ENCODE results near the gene CYB5R2.

Gene CYB5R2

GRCh38 chr11:7683571-7683970 lies 10.3 kb upstream of the CYB5R2 start:
- TF ChIP-seq POLR2AphosphoS5 (IDR thresholded peaks at IDR 0.05; ENCODE audit: low read depth, low read length) (no peak), REST (IDR thresholded peaks at IDR 0.05; ENCODE audit: insufficient read depth in 1 of 2, low read depth in 2 of 2, low read length in 2 of 2) (no peak), SIN3A (IDR thresholded peaks at IDR 0.05; ENCODE audit: borderline replicate concordance, insufficient read depth, low read length) (no peak), FOXP2 (optimal IDR thresholded peaks at IDR 0.05; ENCODE audit: borderline replicate concordance, extremely low read depth, extremely low read length, insufficient read depth) (no peak), TAF1 (IDR thresholded peaks at IDR 0.05; ENCODE audit: borderline replicate concordance, insufficient read depth, low read length) (no peak)

DNA sequence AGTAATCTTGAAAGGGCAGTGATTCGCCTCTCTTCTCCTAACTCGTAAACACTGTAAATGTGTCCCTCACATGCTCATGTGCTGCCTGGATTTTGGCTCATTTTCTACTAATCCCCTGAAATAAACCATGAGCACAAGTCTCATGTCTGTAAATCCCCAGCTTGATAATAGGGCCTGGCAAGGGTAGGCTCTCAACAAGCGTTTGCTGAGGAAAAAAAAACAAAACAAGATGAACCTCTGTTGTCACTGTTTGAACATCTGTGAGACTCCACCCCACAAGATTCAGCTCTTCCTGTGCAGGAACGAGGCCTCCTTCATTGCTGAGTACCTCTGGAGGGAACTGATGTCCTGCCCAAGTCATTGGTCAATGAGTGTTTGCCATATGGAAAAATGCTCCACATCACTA lies 4.5 kb upstream of the CYB5R2 start:
- no peak for TF ChIP-seq TAF1 (IDR thresholded peaks at IDR 0.05; ENCODE audit: borderline replicate concordance, insufficient read depth, low read length)
- TF ChIP-seq SIN3A (IDR thresholded peaks at IDR 0.05; ENCODE audit: borderline replicate concordance, insufficient read depth, low read length): no peak
- no peak for TF ChIP-seq FOXP2 (optimal IDR thresholded peaks at IDR 0.05; ENCODE audit: borderline replicate concordance, extremely low read depth, extremely low read length, insufficient read depth)
- no peak for TF ChIP-seq POLR2AphosphoS5 (IDR thresholded peaks at IDR 0.05; ENCODE audit: low read depth, low read length)
- TF ChIP-seq REST (IDR thresholded peaks at IDR 0.05; ENCODE audit: insufficient read depth in 1 of 2, low read depth in 2 of 2, low read length in 2 of 2): no peak

DNA sequence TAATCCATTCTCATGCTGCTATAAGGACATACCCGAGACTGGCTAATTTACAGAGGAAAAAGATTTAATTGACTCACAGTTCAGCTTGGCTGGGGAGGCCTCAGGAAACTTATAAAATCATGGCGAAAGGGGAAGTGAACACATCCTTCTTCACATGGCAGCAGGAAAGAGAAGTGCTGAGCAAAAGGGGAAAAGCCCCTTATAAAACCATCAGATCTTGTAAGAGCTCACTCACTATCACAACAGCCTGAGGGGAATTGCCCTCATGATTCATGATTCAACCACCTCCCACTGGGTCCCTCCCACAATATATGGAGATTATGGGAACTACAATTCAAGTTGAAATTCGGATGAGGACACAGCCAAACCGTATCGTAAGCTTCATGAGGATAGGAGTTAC lies 3.8 kb upstream of the CYB5R2 start:
- TF ChIP-seq POLR2AphosphoS5 (IDR thresholded peaks at IDR 0.05; ENCODE audit: low read depth, low read length) (no peak), SIN3A (IDR thresholded peaks at IDR 0.05; ENCODE audit: borderline replicate concordance, insufficient read depth, low read length) (no peak), REST (IDR thresholded peaks at IDR 0.05; ENCODE audit: insufficient read depth in 1 of 2, low read depth in 2 of 2, low read length in 2 of 2) (no peak), FOXP2 (optimal IDR thresholded peaks at IDR 0.05; ENCODE audit: borderline replicate concordance, extremely low read depth, extremely low read length, insufficient read depth) (no peak), TAF1 (IDR thresholded peaks at IDR 0.05; ENCODE audit: borderline replicate concordance, insufficient read depth, low read length) (no peak)

GRCh38 chr11:7675631-7676030 lies 2.3 kb upstream of the CYB5R2 start:
- TF ChIP-seq REST (IDR thresholded peaks at IDR 0.05; ENCODE audit: insufficient read depth in 1 of 2, low read depth in 2 of 2, low read length in 2 of 2) (no peak), FOXP2 (optimal IDR thresholded peaks at IDR 0.05; ENCODE audit: borderline replicate concordance, extremely low read depth, extremely low read length, insufficient read depth) (no peak)

GRCh38 chr11:7673724-7674434 lies 579 bp upstream of the CYB5R2 start:
- TF ChIP-seq TAF1 (IDR thresholded peaks at IDR 0.05; ENCODE audit: borderline replicate concordance, insufficient read depth, low read length) (no peak), SIN3A (IDR thresholded peaks at IDR 0.05; ENCODE audit: borderline replicate concordance, insufficient read depth, low read length) (no peak), POLR2AphosphoS5 (IDR thresholded peaks at IDR 0.05; ENCODE audit: low read depth, low read length) (no peak), REST (IDR thresholded peaks at IDR 0.05; ENCODE audit: insufficient read depth in 1 of 2, low read depth in 2 of 2, low read length in 2 of 2) (no peak), FOXP2 (optimal IDR thresholded peaks at IDR 0.05; ENCODE audit: borderline replicate concordance, extremely low read depth, extremely low read length, insufficient read depth) (no peak)
